H1 (cell line): ENCODE results near the gene ZNF771. TPM values are rescaled to one million over a fixed set of nuclear protein-coding genes. Genes with fewer than 3 reads are reported as not detected.

ENCODE experiments used
- CTCF ChIA-PET: fragments of 300-600 bp; sonication (Branson Sonifier 250); formaldehyde crosslinking; loops from one replicate; lab custom pipeline; 2021; ENCODE audit not compliant: partially characterized antibody; lab: Charles Lee
- POLR2A ChIA-PET: fragments of 300-600 bp; sonication (Branson Sonifier 250); formaldehyde crosslinking; loops from one replicate; lab custom pipeline; 2021; ENCODE audit warnings: inconsistent platforms; ENCODE audit not compliant: partially characterized antibody; lab: Charles Lee
- DNase-seq, 2 experiments: peaks; one replicate each; pipeline versions ENCODE4 v3.0.0 to v3.0.0-alpha.2; 2010 to 2022; ENCODE audit warnings: low spot score in 2 of 2, low read depth in 1 of 2, mixed read lengths in 1 of 2
- FAIRE-seq: peaks from 2 replicates; lab custom pipeline; 2011; peaks lifted over from hg19 to GRCh38; lab: Jason Lieb, UNC
- H2AFZ ChIP-seq: 2 replicates; pipeline ENCODE4 v1.8.1; 2012; ENCODE audit warnings: low read length, inconsistent platforms
- H2AK5ac ChIP-seq: 2 replicates; pipeline ENCODE4 v1.6.1; 2013; ENCODE audit warnings: low read depth, low read length
- H2BK120ac ChIP-seq: replicated peaks from 2 replicates; pipeline ENCODE3; 2013; ENCODE audit warnings: low read depth, low read length, inconsistent platforms
- H2BK12ac ChIP-seq: 2 replicates; pipeline ENCODE4 v1.6.1; 2013; ENCODE audit warnings: low read depth, low read length
- H2BK15ac ChIP-seq: 2 replicates; pipeline ENCODE4 v1.6.1; 2013; ENCODE audit warnings: low read length
- H2BK20ac ChIP-seq: 2 replicates; pipeline ENCODE4 v1.6.1; 2013; ENCODE audit warnings: low read length
- H2BK5ac ChIP-seq: 2 replicates; pipeline ENCODE4 v1.6.1; 2013; ENCODE audit warnings: low read depth, low read length
- H3K14ac ChIP-seq: 2 replicates; pipeline ENCODE4 v1.6.1; 2013; ENCODE audit warnings: inconsistent platforms; ENCODE audit not compliant: insufficient read length
- H3K18ac ChIP-seq: 2 replicates; pipeline ENCODE4 v1.6.1; 2013; ENCODE audit warnings: low read length; ENCODE audit errors: extremely low read depth
- H3K23ac ChIP-seq: 2 replicates; pipeline ENCODE4 v1.6.1; 2013; ENCODE audit warnings: inconsistent platforms; ENCODE audit not compliant: insufficient read length
- H3K23me2 ChIP-seq: 2 replicates; pipeline ENCODE4 v1.6.1; 2013; ENCODE audit warnings: low read depth, low read length
- H3K27ac ChIP-seq: 2 replicates; pipeline ENCODE4 v1.6.1; 2011; ENCODE audit warnings: low read depth, low read length, inconsistent platforms
- H3K27me3 ChIP-seq, 4 experiments: replicated peaks in 1 of 4; 1 replicate in 1 of 4; 2 replicates in 3 of 4; pipeline versions ENCODE4 v1.6.1 to v1.8.1; 2011 to 2013; ENCODE audit warnings: low read length in 3 of 4, mild to moderate bottlenecking in 3 of 4, inconsistent platforms in 2 of 4, mixed read lengths in 2 of 4, moderate library complexity in 1 of 4; ENCODE audit not compliant: control insufficient read depth in 3 of 4, insufficient read depth in 3 of 4; ENCODE audit errors: extremely low read depth in 1 of 4
- H3K36me3 ChIP-seq, 4 experiments: 2 replicates each; pipeline versions ENCODE4 v1.6.1 to v1.8.1; 2011 to 2013; ENCODE audit warnings: mild to moderate bottlenecking in 4 of 4, low read length in 3 of 4, moderate library complexity in 2 of 4, control low read depth in 1 of 4, inconsistent platforms in 1 of 4; ENCODE audit not compliant: insufficient read depth in 4 of 4, control insufficient read depth in 2 of 4
- H3K4ac ChIP-seq: replicated peaks from 2 replicates; pipeline ENCODE3; 2013; ENCODE audit warnings: low read length, low read depth, mixed read lengths, inconsistent platforms; ENCODE audit not compliant: insufficient read length
- H3K4me1 ChIP-seq, 4 experiments: replicated peaks in 1 of 4; 1 replicate in 1 of 4; 2 replicates in 3 of 4; pipeline versions ENCODE4 v1.6.1 to v1.8.1; 2011 to 2013; ENCODE audit warnings: low read length in 3 of 4, inconsistent platforms in 2 of 4, mixed read lengths in 1 of 4; ENCODE audit not compliant: insufficient read depth in 4 of 4, control insufficient read depth in 3 of 4
- H3K4me2 ChIP-seq, 2 experiments: 2 replicates each; pipeline versions ENCODE4 v1.6.1 to v1.8.1; 2011 to 2013; ENCODE audit warnings: low read depth in 2 of 2, low read length in 2 of 2, control low read depth in 1 of 2, inconsistent platforms in 1 of 2, mild to moderate bottlenecking in 1 of 2; ENCODE audit not compliant: insufficient read depth in 1 of 2
- H3K4me3 ChIP-seq, 4 experiments: fragments of 200-600, 300-600 bp in 1 of 4; sonication (generic), shearing (Covaris generic), sonication (Bioruptor Twin) in 1 of 4; 2 replicates each; pipeline versions ENCODE4 v1.5.1 to v1.8.1; 2011 to 2016; ENCODE audit warnings: low read length in 4 of 4, low read depth in 3 of 4, control low read depth in 2 of 4, inconsistent platforms in 2 of 4, mild to moderate bottlenecking in 2 of 4, mixed read lengths in 1 of 4, moderate library complexity in 1 of 4; ENCODE audit not compliant: insufficient read depth in 2 of 4; ENCODE audit errors: extremely low read depth in 1 of 4
- H3K56ac ChIP-seq: replicated peaks from 2 replicates; pipeline ENCODE3; 2013; ENCODE audit warnings: low read depth, mild to moderate bottlenecking, mixed read lengths, low read length, inconsistent platforms; ENCODE audit not compliant: insufficient read length
- H3K79me1 ChIP-seq: 2 replicates; pipeline ENCODE4 v1.6.1; 2013; ENCODE audit warnings: low read depth, low read length, control low read depth
- H3K79me2 ChIP-seq, 2 experiments: 2 replicates each; pipeline versions ENCODE4 v1.6.1 to v1.8.1; 2012 to 2013; ENCODE audit warnings: low read length in 2 of 2, mild to moderate bottlenecking in 2 of 2, inconsistent platforms in 1 of 2; ENCODE audit not compliant: insufficient read depth in 2 of 2, control insufficient read depth in 1 of 2
- H3K9ac ChIP-seq, 4 experiments: replicated peaks in 1 of 4; 1 replicate in 1 of 4; 2 replicates in 3 of 4; pipeline versions ENCODE4 v1.6.1 to v1.8.1; 2011 to 2013; ENCODE audit warnings: low read depth in 3 of 4, low read length in 3 of 4, control low read depth in 2 of 4, mild to moderate bottlenecking in 2 of 4, moderate library complexity in 2 of 4, inconsistent platforms in 1 of 4; ENCODE audit errors: extremely low read depth in 1 of 4
- H3K9me3 ChIP-seq, 2 experiments: 2 replicates each; pipeline versions ENCODE4 v1.6.1 to v1.8.1; 2012 to 2013; ENCODE audit warnings: mild to moderate bottlenecking in 2 of 2, moderate library complexity in 2 of 2, control low read depth in 1 of 2, inconsistent platforms in 1 of 2, low read depth in 1 of 2, low read length in 1 of 2, mixed read lengths in 1 of 2; ENCODE audit not compliant: insufficient read depth in 2 of 2
- H4K20me1 ChIP-seq, 2 experiments: replicated peaks in 1 of 2; 2 replicates each; pipeline versions ENCODE3 to v1.8.1; 2011 to 2013; ENCODE audit warnings: inconsistent platforms in 2 of 2, low read length in 2 of 2, mild to moderate bottlenecking in 1 of 2; ENCODE audit not compliant: insufficient read depth in 2 of 2, control insufficient read depth in 1 of 2
- H4K5ac ChIP-seq: 2 replicates; pipeline ENCODE4 v1.6.1; 2013; ENCODE audit warnings: low read length, low read depth, mixed read lengths, inconsistent platforms; ENCODE audit not compliant: insufficient read length
- H4K8ac ChIP-seq: 2 replicates; pipeline ENCODE4 v1.8.0; 2013; ENCODE audit warnings: mild to moderate bottlenecking, moderate library complexity, low read length, inconsistent platforms; ENCODE audit not compliant: insufficient read depth; ENCODE audit errors: extremely low read depth
- H4K91ac ChIP-seq: replicated peaks from 2 replicates; pipeline ENCODE3; 2013; ENCODE audit warnings: low read length, mixed read lengths, inconsistent platforms; ENCODE audit not compliant: insufficient read length
- CHD1 ChIP-seq: IDR thresholded peaks from 2 replicates; pipeline ENCODE4 v1.6.1; 2012; ENCODE audit warnings: low read depth, low read length, improper control_type of control experiment
- EZH2 ChIP-seq: fragments of 200-600 bp; sonication (generic); IDR thresholded peaks from 2 replicates; pipeline ENCODE4 v1.7.1; 2012; ENCODE audit warnings: low read depth, mild to moderate bottlenecking, moderate library complexity, low read length, inconsistent platforms; ENCODE audit not compliant: severe bottlenecking
- WGBS, 2 experiments: shearing (Covaris generic) in 1 of 2; methylation state at CpG; one replicate each; pipeline versions ENCODE4 v1.1.6 to v1.1.7; 2013 to 2015; ENCODE audit warnings: low lambda C conversion rate in 2 of 2, mixed read lengths in 2 of 2, inconsistent platforms in 1 of 2, low coverage in 1 of 2, missing lambda C conversion rate in 1 of 2; ENCODE audit not compliant: insufficient replicate concordance in 2 of 2, insufficient coverage in 1 of 2, insufficient read length in 1 of 2; ENCODE audit errors: extremely low coverage in 1 of 2, missing lambda C conversion rate in 1 of 2; 5-methylcytosine and 5-hydroxymethylcytosine counted together
- polyA plus RNA-seq, 7 experiments: library from polyadenylated mRNA; depleted of rRNA in 3 of 7; stranded (reverse) in 5 of 7; unstranded in 2 of 7; fragments of >200 nt in 5 of 7; fragments of 200-250 nt in 2 of 7; gene quantifications; 1 replicate in 5 of 7; 2 replicates in 1 of 7; 4 replicates in 1 of 7; pipeline versions ENCODE4 v1.2.1 to v1.2.3, GENCODE V29; 2011 to 2013; ENCODE audit warnings: missing spikeins in 2 of 7, mixed read lengths in 2 of 7
- total RNA-seq: library from RNA; stranded (reverse); fragmentation: NEBNext Ultra II Directional; extraction: Animal tissue kit (Norgen Biotek cat#: 25700); gene quantifications from 2 replicates; pipeline ENCODE4 v1.2.1, GENCODE V29; 2021

ZNF771 gene
- total and polyA plus RNA-seq, 2 of the 8 experiments (the other 6 are each of a cell fraction or from before 2014, with no cell fraction given), result 10.6 to 15.7 TPM

DNA sequence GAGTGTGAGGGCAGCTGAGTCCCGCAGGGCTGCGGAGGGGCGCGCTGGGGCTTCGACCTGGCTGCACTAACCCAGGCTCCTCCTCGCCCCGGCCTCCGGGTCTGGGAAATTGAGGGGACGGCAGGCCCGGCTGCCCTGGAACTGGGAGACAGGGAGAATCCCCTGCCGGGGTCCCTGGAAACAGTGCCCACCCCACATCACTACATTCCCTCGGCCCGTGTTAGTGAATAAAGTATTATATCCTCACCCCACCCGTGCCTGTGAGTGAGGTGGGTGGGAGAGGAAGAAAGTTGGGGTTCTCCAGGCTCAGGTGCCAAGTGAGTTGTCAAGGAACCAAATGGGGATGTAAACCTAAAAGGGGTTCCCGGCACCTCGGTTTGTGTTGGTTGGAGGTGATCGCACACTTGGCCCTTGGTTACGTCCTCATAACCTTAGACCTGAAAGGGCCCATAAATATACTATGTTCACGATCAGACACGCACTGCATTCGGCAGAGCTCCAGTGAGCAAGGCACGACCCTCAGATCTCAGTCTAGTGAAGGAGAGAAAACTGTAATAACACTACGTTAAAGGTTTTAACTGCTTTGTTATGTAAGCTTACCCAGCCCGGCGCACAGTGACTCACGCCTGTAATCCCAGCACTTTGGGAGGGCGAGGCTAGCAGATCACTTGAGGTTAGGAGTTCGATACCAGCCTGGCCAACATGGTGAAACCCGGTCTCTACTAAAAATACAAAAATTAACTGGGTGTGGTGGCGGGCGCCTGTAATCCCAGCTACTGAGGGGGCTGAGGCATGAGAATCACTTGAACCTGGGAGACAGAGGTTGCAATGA, 11.2 kb downstream of the ZNF771 start:
- Histone ChIP-seq H2BK5ac (0 out of 2 replicates have a peak overlapping the region, but pooled peaks have one; percentile 32), H3K27ac (no peak overlapping the region), H3K79me1 (peaks cover 6% of the 10 kb centered on the region; the same call in 1 of the 2 replicates), H3K14ac (no peak overlapping the region), H4K91ac (no peak overlapping the region), H2BK15ac (no peak overlapping the region), H2AK5ac (no peak overlapping the region), H3K36me3 (peaks cover 8 to 26% (median 12%) of the 10 kb centered on the region in 4 experiments), H2AFZ (no peak overlapping the region), H3K4ac (no peak overlapping the region), H2BK20ac (no peak overlapping the region), H3K4me1 (peaks cover 3 to 6% (median 5%) of the 10 kb centered on the region in 4 experiments; a peak in 6 of 7 replicates), H3K4me2 (peak overlapping the region; percentile 64 to 76), H3K4me3 (peak overlapping the region; percentile 21 to 60 (median 34); a peak in 7 of 8 replicates), H3K9ac (peak overlapping the region in 1 of 4 experiments; percentile 20; a peak in 1 of 7 replicates), H3K18ac (no peak overlapping the region), H3K79me2 (no peaks in the 10 kb centered on the region), H2BK120ac (no peak overlapping the region), H2BK12ac (no peak overlapping the region), H4K20me1 (peaks cover 2 to 12% of the 10 kb centered on the region in 2 experiments), H3K23me2 (peaks cover 8% of the 10 kb centered on the region; the same call in 1 of the 2 replicates), H4K8ac (peak overlapping the region; percentile 71), H3K9me3 (no peaks in the 10 kb centered on the region), H4K5ac (no peak overlapping the region), H3K27me3 (no peaks in the 10 kb centered on the region), H3K23ac (no peak overlapping the region), H3K56ac (no peak overlapping the region)
- FAIRE-seq (no peak), DNase-seq (no peak)
- ChIA-PET POLR2A (interaction anchor here (0.8 to 4.0 kb wide), 20 partner anchors 11 to 353 kb away, joined by 3 to 34 read pairs (median 3); partner anchors contain the start of genes ALDOA, CD2BP2, DCTPP1 and ZNF48), CTCF (interaction anchor here (0.6 to 3.3 kb wide), 16 partner anchors 9 to 211 kb away, joined by 3 to 13 read pairs (median 3); partner anchors contain the start of genes DCTPP1, ZNF48 and ZNF771)
- peak; percentile 48 for TF ChIP-seq EZH2
- no peak for TF ChIP-seq CHD1
- 61% methylated on average over 31 of the region's 31 CpGs; no CpG with 5 or more reads in 1 of the 2 experiments for WGBS, 2 experiments
